NCI-H2227 (cell line): ENCODE measurements around the gene KCNQ1.

Source experiments
- DNase-seq: peaks from one replicate; lab custom pipeline; 2025; ENCODE audit not compliant: unreplicated experiment; lab: John Stamatoyannopoulos, UW

KCNQ1 gene

DNA sequence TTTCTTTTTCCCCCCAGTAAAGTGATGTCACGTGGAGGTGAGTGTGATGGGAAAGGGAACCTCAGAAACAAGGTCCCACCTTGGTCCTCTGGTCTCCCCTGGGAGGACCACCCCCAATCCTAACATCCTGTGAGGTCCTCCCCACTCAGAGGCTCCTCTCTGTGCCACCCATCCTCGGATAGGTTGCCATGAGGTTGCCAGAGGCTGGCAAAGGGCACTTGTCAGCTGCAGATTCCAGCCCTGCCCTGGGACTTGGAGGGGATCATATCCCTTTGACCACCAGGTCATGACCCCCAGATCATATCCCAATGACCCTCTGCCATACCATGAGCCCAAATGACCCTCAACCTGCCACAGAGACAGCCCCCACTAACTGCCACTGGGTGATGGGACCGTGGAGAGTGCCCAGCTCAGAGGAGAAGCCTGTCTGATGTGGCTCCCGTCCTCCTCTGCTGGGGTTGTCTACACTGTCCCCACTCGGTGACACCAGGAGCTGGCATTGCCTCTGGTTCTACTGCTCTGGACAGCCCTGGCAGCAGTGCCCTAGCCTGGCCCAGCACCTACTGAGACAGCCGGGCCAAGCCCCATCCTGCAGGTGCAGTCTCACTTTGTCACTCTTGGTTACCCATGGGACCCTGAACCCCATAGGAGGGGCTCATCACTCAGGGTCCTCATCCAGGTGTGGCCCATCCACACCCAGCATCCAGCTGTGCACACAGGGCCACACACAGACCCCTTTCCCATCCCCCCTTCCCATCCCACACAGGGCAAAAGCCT is 345.2 kb downstream of the KCNQ1 start:
- DNase-seq = no peak

DNA sequence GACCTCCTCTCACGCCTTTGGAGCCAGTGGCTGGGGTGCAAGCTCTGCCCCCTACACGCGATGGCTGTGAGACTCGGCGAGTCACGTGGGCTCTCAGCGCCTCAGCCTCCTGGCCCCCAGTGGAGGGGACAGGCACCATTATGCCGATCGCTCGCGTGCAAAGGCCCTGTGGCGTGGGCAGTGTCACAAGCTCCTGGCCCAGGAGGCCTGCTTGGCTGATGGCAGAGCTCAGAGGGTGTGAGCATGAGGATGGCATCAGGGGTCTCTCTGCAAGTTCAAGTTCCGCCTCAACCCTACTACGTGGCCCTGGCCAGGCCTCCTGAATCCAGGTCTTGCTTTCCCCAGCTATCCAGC is 345.7 kb downstream of the KCNQ1 start:
- DNase-seq = no peak

DNA sequence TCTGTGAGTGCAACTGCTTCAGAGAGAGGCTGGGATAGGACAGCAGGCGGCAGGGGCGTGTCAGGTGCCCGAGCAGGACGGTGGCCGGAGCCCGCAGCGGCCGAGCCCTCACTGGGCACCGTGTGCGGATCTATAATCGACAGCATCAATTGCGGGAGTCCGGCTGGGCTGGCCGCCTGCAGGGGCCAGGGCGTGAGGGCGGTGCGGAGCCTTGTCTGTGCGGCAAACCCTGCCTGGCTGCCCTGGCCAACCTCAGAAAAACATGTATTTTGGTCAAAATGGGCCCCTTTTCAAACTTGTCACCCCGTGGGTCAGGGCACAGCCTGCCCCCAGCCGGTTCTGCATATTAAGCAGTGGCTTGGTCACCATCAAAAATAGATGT is 346.3 kb downstream of the KCNQ1 start:
- DNase-seq = no peak

DNA sequence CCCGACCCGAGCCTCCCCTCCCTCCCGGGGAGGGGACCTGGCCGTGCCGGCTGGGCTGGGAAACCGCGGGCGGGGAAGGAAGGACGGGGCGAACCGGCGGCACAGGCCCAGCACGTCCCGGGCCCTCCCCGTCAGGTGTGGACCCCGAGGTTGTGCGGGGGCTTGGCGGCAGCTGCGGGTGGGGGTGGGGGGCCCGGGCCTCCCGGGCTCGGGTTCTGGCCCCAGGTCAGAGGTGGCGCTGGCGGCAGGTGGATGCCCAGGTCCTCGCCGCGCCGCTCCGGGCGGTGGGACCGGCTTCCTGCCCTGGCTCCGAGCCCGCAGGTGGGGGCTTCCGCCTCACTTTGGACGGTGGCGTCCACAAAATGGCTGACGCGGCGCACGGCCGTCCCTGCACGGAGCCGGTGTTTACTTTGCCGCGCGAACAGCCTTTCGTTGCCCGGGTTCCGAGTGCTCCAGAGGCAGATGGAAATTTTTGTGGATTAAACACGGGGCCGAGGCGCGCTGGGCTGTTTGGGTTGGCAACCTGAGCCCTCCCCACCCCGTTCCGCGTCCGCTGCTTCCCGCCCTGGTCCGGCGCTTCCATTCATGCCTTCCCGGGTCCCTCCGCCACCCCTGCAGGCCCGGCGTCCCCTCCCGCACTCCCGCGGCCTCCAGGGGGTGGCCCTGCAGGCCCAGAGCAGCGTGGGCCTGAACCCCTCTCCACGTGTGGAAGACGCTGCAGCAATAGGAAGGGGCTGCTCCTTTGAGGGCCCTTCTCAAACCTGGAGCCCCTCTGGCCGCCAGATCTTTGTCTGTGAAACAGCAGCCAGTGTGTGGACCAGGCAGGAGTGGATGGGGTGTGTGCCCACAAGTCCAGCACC is 346.9 kb downstream of the KCNQ1 start:
- DNase-seq = no peak

DNA sequence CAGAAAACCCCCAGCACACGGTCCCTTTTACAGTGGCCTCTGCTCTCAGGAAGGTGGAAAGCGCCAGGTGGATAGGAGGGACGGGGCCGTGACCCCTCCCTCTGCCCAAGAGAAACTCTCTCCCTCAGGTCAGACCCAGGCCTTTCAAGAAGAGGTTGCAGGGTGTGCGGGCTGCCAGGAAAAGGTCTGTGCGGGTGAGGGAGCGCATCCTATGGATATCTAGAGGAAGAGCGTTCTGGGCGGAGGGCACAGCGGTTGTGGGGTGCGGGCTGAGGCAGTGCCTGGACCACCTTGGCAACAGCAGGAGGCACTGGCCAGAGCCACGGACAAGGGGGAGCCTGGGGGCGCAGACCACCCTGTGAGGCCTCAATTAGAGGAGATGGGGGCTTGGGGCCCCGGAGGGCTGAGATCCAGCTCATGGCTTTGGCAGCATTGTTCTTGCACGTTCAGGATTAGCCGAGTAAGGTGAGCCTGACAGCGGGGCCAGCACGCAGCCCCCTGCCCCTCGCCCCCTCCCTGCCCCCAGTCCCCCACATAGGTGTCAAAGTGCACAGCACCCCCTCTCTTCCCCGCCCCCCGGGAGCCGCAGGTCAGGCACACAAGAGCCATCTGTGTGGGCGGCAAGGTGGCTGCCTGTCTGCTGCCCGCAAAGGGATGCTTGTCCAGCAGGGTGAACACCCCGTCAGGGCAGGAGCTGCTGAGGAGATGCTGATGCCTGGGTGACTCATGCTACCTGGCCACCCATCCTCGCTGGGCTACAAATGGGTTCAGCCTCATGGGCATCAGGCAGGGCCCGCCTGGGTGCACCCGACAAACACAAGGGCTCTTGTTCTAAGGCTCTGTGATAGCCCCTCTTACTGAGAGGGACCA is 347.8 kb downstream of the KCNQ1 start:
- no peak for DNase-seq

DNA sequence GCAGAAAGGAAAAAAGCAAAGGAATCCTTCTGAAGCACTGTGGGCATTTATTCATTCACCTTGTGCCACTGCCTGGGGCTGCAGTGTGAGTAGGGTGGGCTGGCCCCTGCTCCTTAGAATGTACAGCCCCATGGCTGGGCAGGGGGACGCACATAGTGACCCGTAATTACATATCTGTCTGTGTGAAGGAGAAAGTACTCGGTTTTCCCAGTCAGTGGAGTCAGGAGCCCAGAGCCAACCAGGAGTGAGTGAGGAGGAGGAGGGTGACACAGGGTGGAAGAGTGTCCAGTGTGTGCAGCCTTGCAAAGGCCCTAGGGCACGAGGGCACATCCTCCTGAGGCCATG is 348.9 kb downstream of the KCNQ1 start:
- no peak for DNase-seq

DNA sequence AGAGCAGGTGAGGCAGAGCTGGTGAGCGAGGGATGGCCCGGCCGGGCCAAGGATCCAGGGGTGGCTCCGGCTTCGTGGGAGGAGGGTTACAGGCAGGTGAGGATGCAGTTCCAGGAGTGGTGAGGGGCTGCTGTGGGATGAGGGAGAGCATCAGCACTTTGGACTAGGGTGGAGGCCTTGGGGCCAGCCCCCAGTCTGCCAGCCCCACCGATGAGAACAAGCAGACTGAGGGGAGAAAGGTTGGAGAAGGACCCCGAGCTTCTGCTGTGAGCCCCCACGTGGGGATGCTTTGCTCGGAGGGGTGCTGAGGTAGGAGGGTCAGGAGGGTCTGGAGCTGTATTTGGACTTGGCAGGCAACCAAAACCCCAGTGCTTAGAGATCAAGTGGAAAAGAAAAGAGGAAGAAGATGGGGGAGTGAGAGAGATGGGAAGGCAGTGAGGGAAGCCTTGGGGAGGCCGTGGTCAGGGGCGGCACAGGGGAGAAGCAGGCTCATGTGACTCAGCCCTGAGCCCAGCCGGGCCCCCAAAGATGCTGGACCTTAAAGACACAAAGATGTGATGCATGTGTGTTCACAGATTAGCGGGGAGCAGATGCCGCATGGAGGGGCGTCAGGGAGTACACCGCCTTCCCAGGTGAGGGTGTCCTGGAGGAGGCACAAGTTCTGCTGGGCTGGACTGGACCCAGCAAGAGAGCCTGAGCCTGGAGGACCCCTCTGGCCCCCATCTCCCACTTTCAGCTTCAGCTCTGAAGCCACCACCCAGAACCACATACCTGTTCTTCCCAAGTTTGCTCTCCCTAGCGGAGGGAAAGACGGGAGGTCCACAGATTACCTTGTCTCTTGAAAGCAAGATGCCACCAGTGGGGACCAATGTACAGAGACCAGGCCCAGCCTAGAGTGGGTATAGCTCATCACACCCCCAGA is 349.5 kb downstream of the KCNQ1 start:
- no peak for DNase-seq

DNA sequence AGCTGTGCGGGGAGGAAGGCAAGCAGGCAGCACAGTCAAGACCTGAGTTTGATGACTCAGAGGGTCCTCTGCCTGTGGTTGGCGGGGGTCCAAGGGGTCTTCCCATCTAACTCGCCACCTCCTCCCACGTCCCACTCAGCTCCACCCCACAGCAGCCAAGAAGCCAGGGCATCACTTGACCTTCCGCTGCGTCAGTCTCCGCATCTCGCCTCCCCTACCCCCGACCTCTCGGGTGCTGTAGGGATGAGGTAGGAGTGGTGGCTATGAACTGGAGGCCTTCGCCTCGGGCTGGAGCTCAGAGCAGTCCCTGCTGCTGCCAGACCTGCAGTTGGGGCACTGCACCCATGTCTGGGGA is 350.1 kb downstream of the KCNQ1 start:
- no peak for DNase-seq

DNA sequence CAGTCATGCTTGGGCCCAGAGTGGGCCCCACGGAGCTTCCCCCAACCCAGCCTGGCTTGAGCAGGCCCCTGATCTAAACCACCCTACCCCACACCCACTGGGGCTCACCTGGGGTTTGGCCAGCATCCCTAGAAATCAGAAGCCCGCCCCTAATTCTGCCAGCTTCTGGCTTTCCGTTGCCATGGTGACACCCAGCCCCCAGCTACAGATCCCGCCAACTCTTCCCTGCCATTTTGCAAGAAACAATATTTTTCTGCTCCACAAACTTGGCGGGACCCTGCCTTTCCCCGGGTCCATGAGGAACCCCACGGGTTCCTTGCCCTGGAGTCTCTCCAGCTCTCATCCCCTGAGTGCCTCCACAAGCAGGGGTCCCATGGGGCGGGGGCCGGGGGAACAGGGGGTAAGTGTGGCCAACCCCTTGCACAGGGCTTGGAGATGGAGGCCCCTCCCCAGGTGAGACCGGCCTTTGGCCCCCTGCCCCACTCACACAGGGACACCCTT is 350.7 kb downstream of the KCNQ1 start:
- no peak for DNase-seq

DNA sequence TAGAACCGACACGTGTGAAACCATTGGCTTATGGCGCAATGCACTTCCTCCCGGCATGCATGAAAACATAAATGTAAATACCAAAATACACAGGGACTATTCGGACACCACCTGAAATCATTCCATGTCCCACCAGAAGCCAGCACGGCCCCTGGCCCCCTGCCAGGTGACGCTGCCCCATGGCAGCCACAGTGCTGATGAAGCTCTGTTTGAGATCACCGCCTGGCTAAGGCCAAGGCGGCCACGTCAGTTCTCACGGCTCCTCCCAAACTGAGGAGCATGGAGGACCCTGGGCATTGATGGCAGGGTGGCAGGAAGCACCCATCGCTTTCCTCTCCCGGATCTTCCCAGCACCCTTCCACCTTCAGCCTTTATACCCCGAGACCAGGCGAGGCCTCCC is 351.3 kb downstream of the KCNQ1 start:
- DNase-seq = no peak

DNA sequence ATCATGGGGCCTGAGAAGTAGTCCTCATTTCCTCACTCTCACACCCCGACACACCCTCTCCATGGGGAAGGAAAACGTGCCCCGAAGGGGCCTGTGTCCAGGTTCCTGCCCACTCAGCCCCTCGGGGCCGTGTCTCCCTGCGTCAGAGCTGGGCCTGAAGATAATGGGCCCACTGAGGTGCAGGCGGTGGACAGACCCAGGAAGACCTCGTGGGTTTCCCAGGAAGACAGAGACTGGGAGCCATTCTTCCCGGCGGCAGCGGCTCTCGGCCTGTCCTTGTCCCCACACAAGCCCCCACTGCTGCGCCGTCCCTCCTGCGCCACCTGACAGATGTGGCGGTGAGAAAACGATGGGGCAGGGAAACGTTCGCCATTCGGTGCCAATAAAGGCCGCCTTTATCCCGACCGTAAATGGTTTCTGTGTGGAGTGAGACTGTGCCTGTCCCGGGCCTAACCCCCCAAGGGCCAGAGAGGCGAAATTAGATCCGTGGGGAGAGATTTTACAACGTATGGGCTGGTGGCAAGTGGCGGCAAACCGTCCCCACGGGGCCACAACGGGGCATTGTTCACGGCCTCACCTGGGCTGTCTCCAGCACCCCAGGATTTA is 351.8 kb downstream of the KCNQ1 start:
- DNase-seq = no peak

DNA sequence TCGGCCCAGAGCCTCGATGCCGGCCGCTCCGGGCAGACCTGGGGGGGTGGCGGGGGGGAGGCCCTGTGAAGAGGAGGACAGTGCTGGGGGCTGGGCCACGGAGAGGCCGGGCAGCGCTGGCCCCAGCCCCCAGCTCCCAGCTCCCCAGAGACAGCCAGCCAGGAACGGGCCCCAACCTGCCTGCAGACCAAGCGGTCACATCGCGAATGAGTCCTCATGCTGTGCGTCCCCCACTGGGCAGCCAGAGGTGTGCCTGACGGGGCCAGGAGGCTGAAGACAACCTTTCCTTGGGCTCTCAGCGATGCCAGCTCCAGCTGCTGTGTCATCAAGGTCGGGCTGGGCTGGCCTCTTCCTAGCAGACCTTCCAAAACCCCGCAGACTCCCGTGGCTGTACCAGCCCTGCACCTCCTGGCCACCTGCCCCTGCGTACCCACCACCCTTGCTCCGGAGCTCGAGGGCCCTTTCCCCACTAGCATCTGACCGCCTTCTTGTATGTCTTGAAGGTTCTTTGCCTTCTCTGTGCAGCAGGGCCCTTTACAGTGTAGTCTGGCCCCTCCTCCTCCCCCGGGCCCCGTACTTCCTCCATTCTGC is 352.4 kb downstream of the KCNQ1 start:
- no peak for DNase-seq

DNA sequence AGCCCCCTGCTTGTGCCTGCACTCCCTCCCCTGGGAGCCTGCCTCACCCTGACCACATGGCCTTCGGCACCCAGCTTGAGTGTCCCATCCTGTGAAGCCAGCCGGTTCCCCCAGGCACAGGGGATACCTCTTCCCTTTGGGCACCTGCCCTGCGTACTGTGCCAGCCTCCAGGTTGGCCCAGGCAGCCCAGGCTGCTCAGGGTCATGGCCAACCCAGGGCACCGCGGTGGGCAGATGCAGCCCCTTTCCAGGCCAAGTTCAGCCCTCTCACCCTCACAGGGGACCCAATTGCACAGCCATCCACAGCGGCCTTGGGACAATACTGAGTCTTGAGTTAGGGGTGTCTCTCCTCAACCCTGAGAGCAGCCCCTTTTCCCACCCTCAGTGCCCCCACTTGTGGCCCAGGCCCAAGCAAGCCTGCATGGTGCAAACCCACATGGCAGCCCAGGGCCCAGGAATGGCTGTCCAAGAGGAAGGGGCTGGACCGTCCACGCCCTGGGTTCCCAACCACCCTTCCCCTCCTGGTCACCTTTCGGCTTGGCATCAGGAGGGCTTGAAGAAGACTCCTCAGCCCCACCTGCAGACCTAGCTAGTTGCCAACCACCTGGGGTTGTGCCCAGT is 353.0 kb downstream of the KCNQ1 start:
- no peak for DNase-seq

DNA sequence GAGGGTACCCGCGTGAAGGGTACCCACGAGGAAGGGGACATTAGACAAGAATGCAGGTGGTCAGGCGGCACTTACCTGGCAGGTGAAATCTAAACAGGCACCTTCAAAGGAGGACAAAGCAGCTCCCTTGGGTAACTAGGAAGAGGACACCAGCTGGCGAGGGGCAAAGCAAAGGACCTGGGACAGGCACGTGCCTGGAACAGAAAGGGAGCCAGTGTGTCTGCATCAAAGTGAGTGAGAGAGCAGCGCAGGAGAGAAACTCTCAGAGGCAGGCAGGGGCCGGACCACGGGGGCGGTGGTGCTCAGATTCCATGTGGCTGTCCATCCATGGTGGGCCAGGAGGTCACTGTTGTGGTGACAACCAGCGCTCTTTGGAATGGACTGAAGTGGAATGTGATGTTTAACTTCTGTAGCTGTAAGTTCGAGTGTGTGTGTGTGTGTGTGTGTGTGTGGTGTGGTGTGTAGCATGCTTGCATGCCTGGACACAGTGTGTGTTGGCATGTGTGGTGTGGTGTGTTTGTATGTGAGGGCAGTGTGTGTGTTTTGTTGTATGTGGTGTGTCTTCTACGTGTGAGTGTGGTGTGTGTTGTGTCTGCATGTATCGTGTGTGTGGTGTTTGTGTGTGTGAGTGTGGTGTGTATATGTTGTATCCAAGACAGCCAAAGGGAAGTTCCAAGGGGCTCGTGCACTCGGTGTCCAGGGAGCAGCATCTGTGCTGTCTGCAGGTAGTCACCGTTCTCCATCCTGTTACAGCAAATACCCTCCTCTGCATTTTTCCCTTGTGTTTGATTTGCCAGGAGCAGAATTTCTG is 354.3 kb downstream of the KCNQ1 start:
- DNase-seq = no peak

DNA sequence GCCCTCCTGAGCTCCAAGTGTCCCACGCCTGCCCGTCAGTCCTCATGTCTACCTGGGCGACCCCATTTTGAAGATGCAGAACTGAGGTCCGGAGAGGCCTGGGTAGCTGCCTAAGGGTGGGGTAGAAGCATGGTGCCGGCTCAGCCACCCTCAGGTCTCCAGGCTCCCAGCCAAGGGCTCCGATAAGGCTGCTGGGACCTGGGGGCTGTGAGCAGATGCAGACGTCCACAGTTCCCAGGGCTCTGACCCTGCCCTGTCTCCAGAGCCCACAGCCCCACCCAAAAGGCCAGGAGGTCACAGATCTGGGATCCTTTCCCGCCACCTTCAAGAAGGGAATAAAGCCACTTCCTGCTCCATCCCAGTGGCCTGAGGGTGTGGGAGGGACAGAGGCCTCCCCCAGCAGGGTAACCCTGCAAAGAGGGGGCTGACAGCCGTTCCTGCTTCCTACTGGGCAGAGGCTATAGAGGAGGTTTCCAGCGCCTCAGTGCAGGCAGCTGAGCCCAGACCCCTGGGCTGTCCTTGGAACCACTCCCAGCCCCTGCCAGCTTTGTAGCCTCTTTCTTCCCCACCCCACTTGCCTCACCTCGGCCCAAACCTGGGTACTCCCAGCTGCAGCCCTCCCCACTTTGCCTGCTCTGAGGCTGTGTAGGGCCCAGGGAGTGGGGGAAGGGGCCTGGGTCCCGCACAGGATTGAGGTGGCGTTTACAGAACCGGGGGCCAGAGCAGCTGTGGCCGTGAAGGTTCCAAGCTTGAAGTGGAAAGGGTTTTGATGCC is 355.3 kb downstream of the KCNQ1 start:
- no peak for DNase-seq

DNA sequence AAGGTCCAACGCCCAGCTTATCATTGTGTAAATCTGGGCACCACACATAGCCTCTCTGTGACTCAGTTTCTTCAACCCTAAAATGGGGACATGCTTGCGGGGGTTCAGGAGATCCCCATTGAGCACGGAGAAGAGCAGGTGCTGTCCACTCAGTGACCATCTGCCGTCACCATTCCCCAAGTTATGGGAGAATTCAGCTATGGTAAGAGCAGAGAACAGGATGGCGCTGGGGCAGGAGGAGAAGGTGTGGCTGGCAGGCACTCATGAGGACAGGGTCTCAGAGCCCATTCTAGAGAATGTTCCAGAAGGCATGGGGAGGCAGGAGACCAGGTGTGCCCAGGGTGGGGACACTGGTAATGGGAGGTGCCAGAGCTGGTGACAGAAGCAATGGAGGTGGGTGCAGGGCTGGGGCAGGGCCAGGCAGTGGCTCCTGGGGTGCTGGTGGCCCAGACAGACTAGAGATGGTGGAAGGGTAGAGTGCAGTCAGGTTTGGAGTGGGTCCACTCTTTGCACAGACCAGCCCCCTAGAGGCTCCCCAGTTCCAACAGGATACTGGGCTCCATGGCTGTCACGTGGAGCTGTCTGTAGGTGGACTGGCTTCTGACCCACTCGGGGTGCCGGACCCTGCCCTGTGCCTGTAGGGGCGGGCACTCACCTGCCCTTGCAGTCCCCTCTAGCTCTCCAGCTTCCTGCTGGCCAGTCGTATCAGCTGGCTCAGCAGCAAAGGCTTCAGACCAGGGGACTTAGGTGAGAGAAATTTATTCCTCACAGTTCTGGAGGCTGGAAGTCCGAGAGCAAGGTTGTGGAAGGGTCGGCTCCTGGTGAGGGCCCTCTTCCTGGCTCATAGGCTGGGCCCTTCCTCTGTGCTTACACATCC is 356.1 kb downstream of the KCNQ1 start:
- no peak for DNase-seq
